Measurements from ENCODE around the gene CPSF3. TPM values are rescaled to one million over a fixed set of nuclear protein-coding genes. Genes with fewer than 3 reads are reported as not detected.

Gene CPSF3
- total and polyA plus RNA-seq, 2 donors (not counting 1 experiment from before 2014, with no cell fraction given) = 13.0 to 28.4 TPM

DNA sequence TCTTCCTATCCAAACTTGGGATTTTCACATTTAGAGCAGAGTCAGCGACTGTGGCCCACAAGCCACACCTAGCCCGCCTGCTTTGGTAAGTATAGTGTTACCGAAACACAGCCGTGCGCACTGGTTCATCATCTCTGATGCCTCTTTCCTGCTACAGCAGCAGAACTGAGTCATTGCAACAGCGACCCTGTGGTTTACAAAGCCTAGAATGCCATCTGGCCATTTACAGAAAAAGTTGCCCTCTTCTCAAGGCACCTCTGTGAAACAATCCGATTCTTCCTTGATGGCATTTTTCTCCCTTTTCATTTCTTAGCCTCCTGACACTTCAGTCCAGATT lies 40.2 kb downstream of the CPSF3 start:
- Histone ChIP-seq H3K27ac (ENCODE audit: low read length in 2 of 2) (no peak overlapping the region), H3K4me3 (ENCODE audit: control extremely low read depth in 1 of 5, extremely low read depth in 1 of 5, insufficient read depth in 1 of 5, low read depth in 2 of 5, low read length in 4 of 5) (no peak overlapping the region), H2AFZ (ENCODE audit: insufficient read depth, low read depth, low read length, poor library complexity, severe bottlenecking) (no peak overlapping the region), H3K9me3 (ENCODE audit: control extremely low read depth in 1 of 3, control insufficient read depth in 2 of 3, insufficient read depth in 1 of 3, low read length in 2 of 3) (peaks cover 0 to 4% (median 0%) of the 10 kb centered on the region in 3 donors), H3K27me3 (replicated peaks in 1 of 4; ENCODE audit: control extremely low read depth in 1 of 4, control insufficient read depth in 3 of 4, insufficient read depth in 4 of 4, low read length in 3 of 4) (no peaks in the 10 kb centered on the region), H3K79me2 (ENCODE audit: control insufficient read depth, insufficient read depth, low read length) (no peaks in the 10 kb centered on the region), H3K9ac (ENCODE audit: low read length) (no peak overlapping the region), H4K20me1 (ENCODE audit: control insufficient read depth, insufficient read depth, low read length, poor library complexity, severe bottlenecking) (no peaks in the 10 kb centered on the region), H3K4me2 (replicated peaks; ENCODE audit: low read depth, low read length, poor library complexity, severe bottlenecking) (no peak overlapping the region), H3K36me3 (replicated peaks in 1 of 2; ENCODE audit: control extremely low read depth in 1 of 2, control insufficient read depth in 1 of 2, extremely low read depth in 1 of 2, insufficient read depth in 2 of 2, low read length in 1 of 2) (peaks cover 0 to 34% of the 10 kb centered on the region in 2 experiments), H3K4me1 (ENCODE audit: control insufficient read depth in 2 of 2, insufficient read depth in 2 of 2, low read length in 2 of 2) (no peaks in the 10 kb centered on the region)
- intact Hi-C loops (cut with micrococcal nuclease) = no loop called here
- Mint-ChIP-seq H3K27ac (no peak overlapping the region), H3K27me3 (no peaks in the 10 kb centered on the region), H3K9me3 (ENCODE audit: insufficient read depth) (no peaks in the 10 kb centered on the region), H3K4me3 (no peak overlapping the region), H3K4me1 (no peaks in the 10 kb centered on the region)
- 90% methylated on average over 6 of the region's 7 CpGs for WGBS (ENCODE audit: insufficient coverage)
- no peak for DNase-seq
- no peak for ATAC-seq (ENCODE audit: low read depth)
- TF ChIP-seq EZH2 (IDR thresholded peaks at IDR 0.05; ENCODE audit: borderline replicate concordance, insufficient read depth, low read depth, low read length, poor library complexity, severe bottlenecking) = no peak
- TF ChIP-seq, protein P1, sequence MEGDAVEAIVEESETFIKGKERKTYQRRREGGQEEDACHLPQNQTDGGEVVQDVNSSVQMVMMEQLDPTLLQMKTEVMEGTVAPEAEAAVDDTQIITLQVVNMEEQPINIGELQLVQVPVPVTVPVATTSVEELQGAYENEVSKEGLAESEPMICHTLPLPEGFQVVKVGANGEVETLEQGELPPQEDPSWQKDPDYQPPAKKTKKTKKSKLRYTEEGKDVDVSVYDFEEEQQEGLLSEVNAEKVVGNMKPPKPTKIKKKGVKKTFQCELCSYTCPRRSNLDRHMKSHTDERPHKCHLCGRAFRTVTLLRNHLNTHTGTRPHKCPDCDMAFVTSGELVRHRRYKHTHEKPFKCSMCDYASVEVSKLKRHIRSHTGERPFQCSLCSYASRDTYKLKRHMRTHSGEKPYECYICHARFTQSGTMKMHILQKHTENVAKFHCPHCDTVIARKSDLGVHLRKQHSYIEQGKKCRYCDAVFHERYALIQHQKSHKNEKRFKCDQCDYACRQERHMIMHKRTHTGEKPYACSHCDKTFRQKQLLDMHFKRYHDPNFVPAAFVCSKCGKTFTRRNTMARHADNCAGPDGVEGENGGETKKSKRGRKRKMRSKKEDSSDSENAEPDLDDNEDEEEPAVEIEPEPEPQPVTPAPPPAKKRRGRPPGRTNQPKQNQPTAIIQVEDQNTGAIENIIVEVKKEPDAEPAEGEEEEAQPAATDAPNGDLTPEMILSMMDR (IDR thresholded peaks at IDR 0.05) = no peak
- ChIA-PET CTCF (no interaction called here), POLR2A (no interaction called here)

DNA sequence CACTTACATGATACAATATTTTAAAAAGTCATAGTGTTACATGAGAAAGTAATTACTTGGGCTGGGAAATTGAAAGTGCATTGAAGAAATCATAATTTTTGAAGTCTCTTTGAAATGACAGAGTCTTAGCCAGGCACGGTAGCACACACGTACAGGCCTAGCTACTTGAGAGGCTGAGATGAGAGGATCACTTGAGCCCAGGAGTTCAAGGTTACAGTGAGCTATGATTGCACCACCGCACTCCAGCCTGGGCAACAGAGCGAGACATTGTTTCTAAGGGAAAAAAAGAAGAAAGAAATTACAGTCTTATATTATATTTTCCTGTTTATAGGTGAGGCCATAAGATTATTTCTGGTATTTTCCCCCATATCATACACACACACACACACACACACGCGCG lies 41.7 kb downstream of the CPSF3 start:
- H3K4me3 ChIP-seq (ENCODE audit: control extremely low read depth in 1 of 5, extremely low read depth in 1 of 5, insufficient read depth in 1 of 5, low read depth in 2 of 5, low read length in 4 of 5) = no peak overlapping the region
- H3K79me2 ChIP-seq (ENCODE audit: control insufficient read depth, insufficient read depth, low read length) = no peaks in the 10 kb centered on the region
- no peak for ATAC-seq (ENCODE audit: low read depth)
- no peaks in the 10 kb centered on the region for H3K4me1 ChIP-seq (ENCODE audit: control insufficient read depth in 2 of 2, insufficient read depth in 2 of 2, low read length in 2 of 2)
- POLR2A ChIA-PET = no interaction called here
- H3K27ac ChIP-seq (ENCODE audit: low read length in 2 of 2) = no peak overlapping the region
- no peaks in the 10 kb centered on the region for H3K27me3 ChIP-seq (replicated peaks in 1 of 4; ENCODE audit: control extremely low read depth in 1 of 4, control insufficient read depth in 3 of 4, insufficient read depth in 4 of 4, low read length in 3 of 4)
- no peak overlapping the region for H3K9ac ChIP-seq (ENCODE audit: low read length)
- peaks cover 0 to 31% of the 10 kb centered on the region in 2 experiments for H3K36me3 ChIP-seq (replicated peaks in 1 of 2; ENCODE audit: control extremely low read depth in 1 of 2, control insufficient read depth in 1 of 2, extremely low read depth in 1 of 2, insufficient read depth in 2 of 2, low read length in 1 of 2)
- H2AFZ ChIP-seq (ENCODE audit: insufficient read depth, low read depth, low read length, poor library complexity, severe bottlenecking) = no peak overlapping the region
- no peak overlapping the region for H3K27ac Mint-ChIP-seq
- H3K27me3 Mint-ChIP-seq = no peaks in the 10 kb centered on the region
- TF ChIP-seq, protein P1 (IDR thresholded peaks at IDR 0.05) = no peak
- no peak for TF ChIP-seq EZH2 (IDR thresholded peaks at IDR 0.05; ENCODE audit: borderline replicate concordance, insufficient read depth, low read depth, low read length, poor library complexity, severe bottlenecking)
- no peak for DNase-seq
- CTCF ChIA-PET = no interaction called here
- H3K9me3 ChIP-seq (ENCODE audit: control extremely low read depth in 1 of 3, control insufficient read depth in 2 of 3, insufficient read depth in 1 of 3, low read length in 2 of 3) = peaks cover 0 to 4% (median 0%) of the 10 kb centered on the region in 3 donors
- no peaks in the 10 kb centered on the region for H3K4me1 Mint-ChIP-seq
- no peaks in the 10 kb centered on the region for H4K20me1 ChIP-seq (ENCODE audit: control insufficient read depth, insufficient read depth, low read length, poor library complexity, severe bottlenecking)
- H3K9me3 Mint-ChIP-seq (ENCODE audit: insufficient read depth) = no peaks in the 10 kb centered on the region
- intact Hi-C loops (cut with micrococcal nuclease) = no loop called here
- no peak overlapping the region for H3K4me3 Mint-ChIP-seq
- H3K4me2 ChIP-seq (replicated peaks; ENCODE audit: low read depth, low read length, poor library complexity, severe bottlenecking) = no peak overlapping the region
- WGBS (ENCODE audit: insufficient coverage) = 100% methylated on average over 2 of the region's 7 CpGs

Data from B cell (primary cell).